K562 (cell line): ENCODE measurements around the gene WWOX. TPM values are rescaled to one million over a fixed set of nuclear protein-coding genes. Genes with fewer than 3 reads are reported as not detected.

Experiments used
- ATAC-seq: fragments of 200-7000 bp; cut with Tn5 transposase; 3 replicates; pipeline ENCODE4 v1.9.1; 2020; ENCODE audit warnings: moderate library complexity
- BruUV-seq: library from RNA; stranded (reverse); fragments of 400-500 nt; replicated peaks from 2 replicates; lab custom pipeline; 2021; lab: Mats Ljungman, UMichigan
- CTCF ChIA-PET: fragments of 300-600 bp; formaldehyde crosslinking; extraction: SDS; loops from one replicate; lab custom pipeline; 2021; ENCODE audit warnings: low intra/inter-chr PET ratio; lab: Yijun Ruan, JAX
- POLR2A ChIA-PET: fragments of 300-600, 350-650 bp; sonication (Branson Sonifier 250); formaldehyde crosslinking; extraction: SDS; loops from one replicate; lab custom pipeline; 2021; ENCODE audit warnings: antibody characterized with exemption, inconsistent platforms; lab: Yijun Ruan, JAX
- DNase-seq, 4 experiments: peaks; one replicate each; pipeline versions ENCODE4 v3.0.0 to v3.0.0-alpha.2; 2011 to 2018; ENCODE audit warnings: low spot score in 3 of 4, mixed read lengths in 3 of 4; ENCODE audit errors: extremely low read depth in 1 of 4
- FAIRE-seq: peaks from 2 replicates; lab custom pipeline; 2011; peaks lifted over from hg19 to GRCh38; lab: Jason Lieb, UNC
- H2AFZ ChIP-seq: 2 replicates; pipeline ENCODE4 v1.6.0; 2011; ENCODE audit warnings: low read depth, low read length, control low read depth, inconsistent platforms
- H3K27ac ChIP-seq: fragments of 200-600 bp; 3 replicates; pipeline ENCODE4 v1.8.0; 2011; ENCODE audit warnings: low read depth, mild to moderate bottlenecking, control low read depth, inconsistent platforms, low read length, moderate library complexity, mixed read lengths; ENCODE audit errors: extremely low read depth
- H3K27me3 ChIP-seq, 2 experiments: fragments of 300-600 bp in 1 of 2; 2 replicates in 1 of 2; 3 replicates in 1 of 2; pipeline versions ENCODE4 v1.6.0 to v1.8.0; 2011; ENCODE audit warnings: inconsistent platforms in 2 of 2, low read length in 2 of 2, mild to moderate bottlenecking in 1 of 2, mixed read lengths in 1 of 2, moderate library complexity in 1 of 2; ENCODE audit not compliant: control insufficient read depth in 2 of 2, insufficient read depth in 2 of 2
- H3K36me3 ChIP-seq: fragments of 300-600 bp; 3 replicates; pipeline ENCODE4 v1.8.0; 2011; ENCODE audit warnings: mild to moderate bottlenecking, low read length, inconsistent platforms; ENCODE audit not compliant: control insufficient read depth, insufficient read depth
- H3K4me1 ChIP-seq, 2 experiments: fragments of 200-600 bp in 1 of 2; replicated peaks in 1 of 2; 2 replicates in 1 of 2; 3 replicates in 1 of 2; pipeline versions ENCODE4 v1.5.1 to v1.8.0; 2011; ENCODE audit warnings: inconsistent platforms in 2 of 2, low read length in 2 of 2, mild to moderate bottlenecking in 1 of 2, mixed read lengths in 1 of 2, moderate library complexity in 1 of 2; ENCODE audit not compliant: control insufficient read depth in 2 of 2, insufficient read depth in 2 of 2
- H3K4me2 ChIP-seq: 2 replicates; pipeline ENCODE4 v1.6.1; 2011; ENCODE audit warnings: low read length, control low read depth, inconsistent platforms, mixed read lengths; ENCODE audit not compliant: insufficient read depth
- H3K4me3 ChIP-seq: fragments of 200-600 bp; sonication (generic), shearing (Covaris generic); 2 replicates; pipeline ENCODE4 v1.5.1; 2016; ENCODE audit warnings: control low read depth, inconsistent platforms
- H3K79me2 ChIP-seq: fragments of 200-600 bp; 3 replicates; pipeline ENCODE4 v1.8.0; 2011; ENCODE audit warnings: low read length, inconsistent platforms; ENCODE audit not compliant: control insufficient read depth, insufficient read depth
- H3K9ac ChIP-seq, 2 experiments: 2 replicates each; pipeline versions ENCODE4 v1.6.0 to v1.6.1; 2011; ENCODE audit warnings: low read depth in 2 of 2, low read length in 2 of 2, control low read depth in 1 of 2, inconsistent platforms in 1 of 2, mild to moderate bottlenecking in 1 of 2, mixed read lengths in 1 of 2; ENCODE audit not compliant: insufficient read depth in 1 of 2
- H3K9me1 ChIP-seq: one replicate; pipeline ENCODE4 v1.6.0; 2011; ENCODE audit warnings: inconsistent platforms, mild to moderate bottlenecking, low read length, moderate library complexity; ENCODE audit not compliant: control insufficient read depth, insufficient read depth
- H3K9me3 ChIP-seq: replicated peaks from 2 replicates; pipeline ENCODE4 v1.5.1; 2011; ENCODE audit warnings: low read depth, low read length, inconsistent platforms; ENCODE audit not compliant: control insufficient read depth, insufficient read depth
- H4K20me1 ChIP-seq: replicated peaks from 2 replicates; pipeline ENCODE4 v1.6.1; 2011; ENCODE audit warnings: low read length, inconsistent platforms, mixed read lengths; ENCODE audit not compliant: control insufficient read depth, insufficient read depth
- ARNT ChIP-seq, 2 experiments: fragments of 450-650 bp; IDR thresholded peaks; 2 replicates each; pipeline ENCODE4 v1.6.1; 2016; ENCODE audit warnings: mild to moderate bottlenecking in 1 of 2
- CREB1 ChIP-seq, 2 experiments: sonication (generic) in 1 of 2; formaldehyde crosslinking in 1 of 2; IDR thresholded peaks; 2 replicates each; pipeline versions ENCODE4 v1.6.1 to v1.8.0; 2012 to 2022; ENCODE audit warnings: inconsistent platforms in 1 of 2, mild to moderate bottlenecking in 1 of 2, missing genetic modification reagents in 1 of 2, moderate library complexity in 1 of 2
- CREB5 ChIP-seq: fragments of 250-450 bp; sonication (Bioruptor Pico); IDR thresholded peaks from 2 replicates; pipeline ENCODE4 v1.5.0; 2020; ENCODE audit warnings: mild to moderate bottlenecking
- IRF9 ChIP-seq: fragments of 450-650 bp; IDR thresholded peaks from 2 replicates; pipeline ENCODE4 v1.6.1; 2016; ENCODE audit warnings: missing biosample characterization, missing genetic modification characterization
- RAD51 ChIP-seq: fragments of 450-650 bp; IDR thresholded peaks from 2 replicates; pipeline ENCODE4 v1.7.1; 2016; ENCODE audit warnings: low read depth, mild to moderate bottlenecking, borderline replicate concordance
- SRSF1 ChIP-seq: fragments of 200-400 bp; formaldehyde crosslinking; IDR thresholded peaks from 2 replicates; pipeline ENCODE4 v1.6.1; 2017; ENCODE audit warnings: mild to moderate bottlenecking, low read depth, low read length, moderate library complexity
- TEAD1 ChIP-seq, 2 experiments: fragments of 450-650 bp in 1 of 2; sonication (generic) in 1 of 2; formaldehyde crosslinking; IDR thresholded peaks; 2 replicates each; pipeline versions ENCODE4 v1.4.0 to v1.8.0; 2020 to 2022; ENCODE audit warnings: mild to moderate bottlenecking in 2 of 2, missing genetic modification reagents in 1 of 2
- ZKSCAN3 ChIP-seq: fragments of 250-450 bp; sonication (Bioruptor Pico); IDR thresholded peaks from 2 replicates; pipeline ENCODE4 v1.4.0; 2020
- ZNF124 ChIP-seq: sonication (generic); formaldehyde crosslinking; IDR thresholded peaks from 2 replicates; pipeline ENCODE4 v1.8.1; 2022; ENCODE audit warnings: missing genetic modification reagents
- ZNF23 ChIP-seq: fragments of 250-450 bp; sonication (Bioruptor Pico); IDR thresholded peaks from 2 replicates; pipeline ENCODE4 v1.4.0; 2020; ENCODE audit warnings: mild to moderate bottlenecking
- ZNF3 ChIP-seq: fragments of 250-450 bp; sonication (Bioruptor Pico); IDR thresholded peaks from 2 replicates; pipeline ENCODE4 v1.5.0; 2021; ENCODE audit warnings: mild to moderate bottlenecking, moderate library complexity
- ZNF695 ChIP-seq: fragments of 450-650 bp; formaldehyde crosslinking; IDR thresholded peaks from 2 replicates; pipeline ENCODE4 v1.4.0; 2020; ENCODE audit warnings: mild to moderate bottlenecking, moderate library complexity
- WGBS: fragments of 100-300 bp; shearing (Covaris generic); methylation state at CpG from one replicate; pipeline ENCODE4 v1.1.6; 2016; ENCODE audit warnings: low coverage, mixed read lengths; ENCODE audit not compliant: insufficient coverage; ENCODE audit errors: missing lambda C conversion rate; 5-methylcytosine and 5-hydroxymethylcytosine counted together
- in situ Hi-C: fragments of 300-500 bp; cut with MboI; formaldehyde crosslinking; loops from 4 replicates; pipeline ENCODE4 v1.15.0; 2018; ENCODE audit warnings: inconsistent platforms, mixed read lengths
- intact Hi-C: fragments of 100-400 bp; cut with micrococcal nuclease; formaldehyde crosslinking; loops from 2 replicates; pipeline ENCODE4 v1.14.2; 2022
- polyA plus RNA-seq, 8 experiments: library from polyadenylated mRNA; depleted of rRNA in 4 of 8; stranded (reverse) in 5 of 8; unstranded in 3 of 8; fragments of >200 nt; fragmentation: Nextera tagmentation in 2 of 8; fragmentation: Illumina TruSeq in 1 of 8; extraction: Ambion mirVana in 2 of 8; extraction: Trizol in 1 of 8; gene quantifications; 2 replicates each; pipeline versions ENCODE4 v1.2.1 to v1.2.3, GENCODE V29; 2011 to 2014; ENCODE audit warnings: inconsistent platforms in 1 of 8, missing spikeins in 1 of 8
- total RNA-seq, 7 experiments: library from RNA; depleted of rRNA in 6 of 7; stranded (reverse); fragments of >200 nt in 6 of 7; fragmentation: Illumina TruSeq in 2 of 7; extraction: Trizol in 2 of 7; gene quantifications; 2 replicates each; pipeline versions ENCODE4 v1.2.1 to v1.2.3, GENCODE V29; 2011 to 2021; ENCODE audit warnings: low replicate concordance in 1 of 7

Gene WWOX
- total and polyA plus RNA-seq, 9 of the 15 experiments (the other 6 are each of a cell fraction or from before 2014, with no cell fraction given): 1.6 to 22.7 (median 8.1) TPM

- Histone ChIP-seq H4K20me1 (no peaks in the 10 kb centered on the region), H3K9me3 (no peaks in the 10 kb centered on the region), H3K4me3 (no peak overlapping the region), H3K9me1 (no peaks in the 10 kb centered on the region), H3K27ac (no peak overlapping the region), H2AFZ (no peak overlapping the region), H3K36me3 (no peaks in the 10 kb centered on the region), H3K79me2 (no peaks in the 10 kb centered on the region), H3K27me3 (peaks cover 9 to 13% of the 10 kb centered on the region in 2 experiments; a peak in 3 of 5 replicates), H3K9ac (no peak overlapping the region), H3K4me2 (no peak overlapping the region), H3K4me1 (no peaks in the 10 kb centered on the region)
- no TSS peak for BruUV-seq
- DNase-seq (no peak), ATAC-seq (no peak), FAIRE-seq (no peak)
- CTCF ChIA-PET: no interaction called here
- no peak for TF ChIP-seq RAD51
- no peak for TF ChIP-seq ZNF23 (CRISPR knock-in tag)
- no peak for TF ChIP-seq SRSF1
- TF ChIP-seq ZKSCAN3: no peak
- TF ChIP-seq IRF9 (tag): no peak
- no peak for TF ChIP-seq ZNF124
- no peak for TF ChIP-seq ZNF695 (CRISPR knock-in tag)
- TF ChIP-seq CREB5: no peak
- TF ChIP-seq ARNT (IDR thresholded peaks at IDR 0.05): no peak
- no peak for TF ChIP-seq TEAD1 (CRISPR knock-in tag; IDR thresholded peaks at IDR 0.05)
- no peak for TF ChIP-seq CREB1 (IDR thresholded peaks at IDR 0.05)
- no peak for TF ChIP-seq CREB1 (CRISPR knock-in tag; IDR thresholded peaks at IDR 0.05)
- no peak for TF ChIP-seq ZNF3 (CRISPR knock-in tag)
- intact Hi-C loops: no loop called here
- in situ Hi-C loops: no loop called here
- WGBS: 7% methylated on average over 11 of the region's 11 CpGs
- POLR2A ChIA-PET: interaction anchor here (1.0 kb wide), 1 partner anchor 256 kb away, joined by 3 read pairs; no protein-coding TSS in a partner anchor
These were observed 373.7 kb downstream of the WWOX start for GRCh38 chr16:78473031-78473699.
